ENCODE measurements around the gene CATSPERD. TPM values are rescaled to one million over a fixed set of nuclear protein-coding genes. Genes with fewer than 3 reads are reported as not detected.

CATSPERD gene
- total and polyA plus RNA-seq, 9 of the 15 experiments (the other 6 are each of a cell fraction or from before 2014, with no cell fraction given) = not detected

DNA sequence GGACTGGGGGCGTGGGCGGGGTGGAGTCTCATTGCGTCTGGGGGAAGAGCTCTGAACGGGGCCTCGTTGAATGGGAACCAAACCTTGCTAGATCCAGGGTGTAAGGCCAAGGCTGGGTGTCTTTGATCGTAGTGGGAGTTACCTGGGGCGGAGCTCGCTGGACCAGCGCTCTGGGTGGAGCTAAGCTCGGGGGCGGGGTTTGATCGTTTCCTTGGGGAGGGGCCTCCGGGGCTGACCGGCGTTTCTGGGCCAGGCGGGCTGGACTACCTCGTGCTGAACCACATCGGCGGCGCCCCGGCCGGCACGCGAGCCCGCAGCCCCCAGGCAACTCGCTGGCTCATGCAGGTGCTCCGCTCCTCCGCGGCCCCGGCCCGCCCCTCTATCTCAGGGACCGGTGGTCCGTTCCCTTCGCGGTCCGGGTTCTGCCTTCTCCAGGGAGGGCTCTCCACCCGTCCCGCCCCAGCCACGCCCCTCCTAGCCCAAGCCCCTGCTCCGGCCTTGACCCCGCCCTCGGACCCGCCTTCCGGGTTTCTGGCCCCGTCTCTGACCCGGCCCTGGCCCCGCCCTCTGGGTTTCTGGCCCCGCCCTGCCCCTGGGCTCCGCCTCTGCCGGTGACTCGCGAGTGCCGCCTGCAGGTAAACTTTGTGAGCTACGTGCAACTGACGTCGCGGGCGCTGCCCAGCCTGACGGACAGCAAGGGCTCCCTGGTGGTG, 33.6 kb upstream of the CATSPERD start (continued):
- TF ChIP-seq, protein P1, sequence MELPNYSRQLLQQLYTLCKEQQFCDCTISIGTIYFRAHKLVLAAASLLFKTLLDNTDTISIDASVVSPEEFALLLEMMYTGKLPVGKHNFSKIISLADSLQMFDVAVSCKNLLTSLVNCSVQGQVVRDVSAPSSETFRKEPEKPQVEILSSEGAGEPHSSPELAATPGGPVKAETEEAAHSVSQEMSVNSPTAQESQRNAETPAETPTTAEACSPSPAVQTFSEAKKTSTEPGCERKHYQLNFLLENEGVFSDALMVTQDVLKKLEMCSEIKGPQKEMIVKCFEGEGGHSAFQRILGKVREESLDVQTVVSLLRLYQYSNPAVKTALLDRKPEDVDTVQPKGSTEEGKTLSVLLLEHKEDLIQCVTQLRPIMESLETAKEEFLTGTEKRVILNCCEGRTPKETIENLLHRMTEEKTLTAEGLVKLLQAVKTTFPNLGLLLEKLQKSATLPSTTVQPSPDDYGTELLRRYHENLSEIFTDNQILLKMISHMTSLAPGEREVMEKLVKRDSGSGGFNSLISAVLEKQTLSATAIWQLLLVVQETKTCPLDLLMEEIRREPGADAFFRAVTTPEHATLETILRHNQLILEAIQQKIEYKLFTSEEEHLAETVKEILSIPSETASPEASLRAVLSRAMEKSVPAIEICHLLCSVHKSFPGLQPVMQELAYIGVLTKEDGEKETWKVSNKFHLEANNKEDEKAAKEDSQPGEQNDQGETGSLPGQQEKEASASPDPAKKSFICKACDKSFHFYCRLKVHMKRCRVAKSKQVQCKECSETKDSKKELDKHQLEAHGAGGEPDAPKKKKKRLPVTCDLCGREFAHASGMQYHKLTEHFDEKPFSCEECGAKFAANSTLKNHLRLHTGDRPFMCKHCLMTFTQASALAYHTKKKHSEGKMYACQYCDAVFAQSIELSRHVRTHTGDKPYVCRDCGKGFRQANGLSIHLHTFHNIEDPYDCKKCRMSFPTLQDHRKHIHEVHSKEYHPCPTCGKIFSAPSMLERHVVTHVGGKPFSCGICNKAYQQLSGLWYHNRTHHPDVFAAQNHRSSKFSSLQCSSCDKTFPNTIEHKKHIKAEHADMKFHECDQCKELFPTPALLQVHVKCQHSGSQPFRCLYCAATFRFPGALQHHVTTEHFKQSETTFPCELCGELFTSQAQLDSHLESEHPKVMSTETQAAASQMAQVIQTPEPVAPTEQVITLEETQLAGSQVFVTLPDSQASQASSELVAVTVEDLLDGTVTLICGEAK (IDR thresholded peaks at IDR 0.05) = no peak
- TF ChIP-seq, protein P1 (CRISPR knock-in tag; IDR thresholded peaks at IDR 0.05) = no peak
- TF ChIP-seq NFRKB (IDR thresholded peaks at IDR 0.05; ENCODE audit: low read depth) = no peak
- TF ChIP-seq C11orf30 (IDR thresholded peaks at IDR 0.05; ENCODE audit: low read depth) = no peak
- TF ChIP-seq NFE2L1 (tag; IDR thresholded peaks at IDR 0.05; ENCODE audit: borderline replicate concordance, low read depth) = no peak
- TF ChIP-seq SMAD4 (CRISPR knock-in tag; conservative IDR thresholded peaks at IDR 0.05) = no peak
- TF ChIP-seq, protein P2, sequence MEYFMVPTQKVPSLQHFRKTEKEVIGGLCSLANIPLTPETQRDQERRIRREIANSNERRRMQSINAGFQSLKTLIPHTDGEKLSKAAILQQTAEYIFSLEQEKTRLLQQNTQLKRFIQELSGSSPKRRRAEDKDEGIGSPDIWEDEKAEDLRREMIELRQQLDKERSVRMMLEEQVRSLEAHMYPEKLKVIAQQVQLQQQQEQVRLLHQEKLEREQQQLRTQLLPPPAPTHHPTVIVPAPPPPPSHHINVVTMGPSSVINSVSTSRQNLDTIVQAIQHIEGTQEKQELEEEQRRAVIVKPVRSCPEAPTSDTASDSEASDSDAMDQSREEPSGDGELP (CRISPR knock-in tag; IDR thresholded peaks at IDR 0.05; ENCODE audit: borderline replicate concordance) = peak; percentile 68; the same call in 1 of the 2 replicates
- TF ChIP-seq, protein P3, sequence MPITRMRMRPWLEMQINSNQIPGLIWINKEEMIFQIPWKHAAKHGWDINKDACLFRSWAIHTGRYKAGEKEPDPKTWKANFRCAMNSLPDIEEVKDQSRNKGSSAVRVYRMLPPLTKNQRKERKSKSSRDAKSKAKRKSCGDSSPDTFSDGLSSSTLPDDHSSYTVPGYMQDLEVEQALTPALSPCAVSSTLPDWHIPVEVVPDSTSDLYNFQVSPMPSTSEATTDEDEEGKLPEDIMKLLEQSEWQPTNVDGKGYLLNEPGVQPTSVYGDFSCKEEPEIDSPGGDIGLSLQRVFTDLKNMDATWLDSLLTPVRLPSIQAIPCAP (CRISPR knock-in tag; IDR thresholded peaks at IDR 0.05; ENCODE audit: borderline replicate concordance) = no peak
- no peak for TF ChIP-seq DACH1 (IDR thresholded peaks at IDR 0.05; ENCODE audit: partially characterized antibody)
- no peak for TF ChIP-seq SMAD1 (IDR thresholded peaks at IDR 0.05; ENCODE audit: low read depth, low read length, partially characterized antibody)
- no peak for TF ChIP-seq HSF4 (CRISPR knock-in tag; IDR thresholded peaks at IDR 0.05; ENCODE audit: borderline replicate concordance)
- peak; percentile 82 for TF ChIP-seq CBX1 (IDR thresholded peaks at IDR 0.05; ENCODE audit: low read depth)
- no peak for TF ChIP-seq ZNF785 (CRISPR knock-in tag; IDR thresholded peaks at IDR 0.05)
- 0 out of 2 replicates have a peak, but pooled peaks have one; percentile 32 for TF ChIP-seq GABPA (tag; conservative IDR thresholded peaks at IDR 0.05; ENCODE audit: low read depth)
- TF ChIP-seq CC2D1A (IDR thresholded peaks at IDR 0.05) = no peak
- TF ChIP-seq SMARCA5 (IDR thresholded peaks at IDR 0.05) = no peak

Measured in K562 (cell line).